GM23338 (cell line): ENCODE measurements around the gene TMEM74B. TPM values are rescaled to one million over a fixed set of nuclear protein-coding genes. Genes with fewer than 3 reads are reported as not detected.

Experiments
- ATAC-seq: fragments of 200-7000 bp; cut with Tn5 transposase; 3 replicates; pipeline ENCODE4 v1.9.1; 2020
- DNase-seq: peaks from one replicate; pipeline ENCODE4 v3.0.0-alpha.2; 2015; ENCODE audit warnings: low spot score
- H2AFZ ChIP-seq: fragments of 200-600 bp; sonication (generic); 2 replicates; pipeline ENCODE4 v1.8.0; 2016; ENCODE audit warnings: antibody characterized with exemption, mild to moderate bottlenecking, moderate library complexity
- H3F3A ChIP-seq: fragments of 200-600 bp; sonication (generic); replicated peaks from 2 replicates; pipeline ENCODE4 v1.8.0; 2017; ENCODE audit warnings: antibody characterized with exemption, mixed run types, low read depth
- H3K27ac ChIP-seq: fragments of 200-600 bp; sonication (generic); 2 replicates; pipeline ENCODE4 v1.6.1; 2016; ENCODE audit warnings: low read depth
- H3K27me3 ChIP-seq: fragments of 200-600 bp; sonication (generic); 2 replicates; pipeline ENCODE4 v1.8.0; 2016; ENCODE audit warnings: mild to moderate bottlenecking, mixed run types, moderate library complexity; ENCODE audit not compliant: insufficient read depth
- H3K36me3 ChIP-seq: fragments of 200-600 bp; sonication (generic); 2 replicates; pipeline ENCODE4 v1.8.0; 2016; ENCODE audit warnings: mild to moderate bottlenecking; ENCODE audit not compliant: insufficient read depth
- H3K4me1 ChIP-seq: fragments of 200-600 bp; sonication (generic); 2 replicates; pipeline ENCODE4 v1.8.0; 2016; ENCODE audit warnings: mild to moderate bottlenecking, moderate library complexity; ENCODE audit not compliant: insufficient read depth
- H3K4me2 ChIP-seq: fragments of 200-600 bp; sonication (generic); 2 replicates; pipeline ENCODE4 v1.7.1; 2017; ENCODE audit warnings: mixed run types
- H3K4me3 ChIP-seq: fragments of 200-600 bp; sonication (generic); 2 replicates; pipeline ENCODE4 v1.6.1; 2016; ENCODE audit warnings: mixed run types
- H3K79me2 ChIP-seq: fragments of 200-600 bp; sonication (generic); replicated peaks from 2 replicates; pipeline ENCODE4 v1.8.0; 2017; ENCODE audit warnings: mild to moderate bottlenecking; ENCODE audit not compliant: insufficient read depth
- H3K9me2 ChIP-seq: fragments of 200-600 bp; sonication (generic); 2 replicates; pipeline ENCODE4 v1.8.0; 2017; ENCODE audit not compliant: insufficient read depth
- H4K20me1 ChIP-seq: fragments of 200-600 bp; sonication (generic); replicated peaks from 2 replicates; pipeline ENCODE4 v1.8.0; 2017; ENCODE audit warnings: mild to moderate bottlenecking; ENCODE audit not compliant: insufficient read depth
- H3K27ac Mint-ChIP-seq: 2 replicates; pipeline ENCODE4 v1.8.0; 2020; ENCODE audit warnings: inconsistent platforms, mild to moderate bottlenecking, moderate library complexity, mixed read lengths
- H3K27me3 Mint-ChIP-seq: 3 replicates; pipeline ENCODE4 v1.8.0; 2022; ENCODE audit warnings: low read depth, mild to moderate bottlenecking, moderate library complexity, mixed read lengths, inconsistent platforms; ENCODE audit not compliant: insufficient read depth, poor library complexity
- H3K36me3 Mint-ChIP-seq: 3 replicates; pipeline ENCODE4 v1.8.0; 2021; ENCODE audit warnings: low read depth, mild to moderate bottlenecking, inconsistent platforms, moderate library complexity, mixed read lengths
- H3K4me1 Mint-ChIP-seq: 3 replicates; pipeline ENCODE4 v1.8.0; 2020; ENCODE audit warnings: mild to moderate bottlenecking, inconsistent platforms, mixed read lengths
- H3K4me3 Mint-ChIP-seq: 3 replicates; pipeline ENCODE4 v1.8.0; 2021; ENCODE audit warnings: moderate library complexity, mild to moderate bottlenecking, inconsistent platforms, mixed read lengths
- H3K9me3 Mint-ChIP-seq: 3 replicates; pipeline ENCODE4 v1.8.0; 2020; ENCODE audit warnings: moderate library complexity, mild to moderate bottlenecking, inconsistent platforms, mixed read lengths
- CTCF ChIP-seq, 2 experiments: fragments of 200-600 bp in 1 of 2; sonication (generic) in 1 of 2; conservative IDR thresholded peaks; 2 replicates each; pipeline versions ENCODE4 v1.5.1 to v1.6.1; 2016 to 2017; ENCODE audit warnings: antibody characterized with exemption in 2 of 2, low read depth in 2 of 2, mild to moderate bottlenecking in 2 of 2, moderate library complexity in 1 of 2
- ETS1 ChIP-seq: IDR thresholded peaks from 2 replicates; pipeline ENCODE4 v1.6.1; 2016; ENCODE audit warnings: antibody characterized with exemption
- EZH2 ChIP-seq: fragments of 200-600 bp; sonication (generic); IDR thresholded peaks from one replicate; pipeline ENCODE4 v1.8.0; 2017; ENCODE audit warnings: antibody characterized with exemption, mild to moderate bottlenecking, low read depth; ENCODE audit not compliant: unreplicated experiment
- EZH2phosphoT487 ChIP-seq: fragments of 200-600 bp; sonication (generic); IDR thresholded peaks from one replicate; pipeline ENCODE4 v1.8.1; 2018; ENCODE audit warnings: antibody characterized with exemption; ENCODE audit not compliant: unreplicated experiment
- JUNB ChIP-seq: IDR thresholded peaks from one replicate; pipeline ENCODE4 v1.6.1; 2016; ENCODE audit warnings: antibody characterized with exemption; ENCODE audit not compliant: unreplicated experiment
- NANOG ChIP-seq: IDR thresholded peaks from 2 replicates; pipeline ENCODE4 v1.6.1; 2016; ENCODE audit warnings: antibody characterized with exemption, borderline replicate concordance
- POLR2AphosphoS5 ChIP-seq: IDR thresholded peaks from 2 replicates; pipeline ENCODE4 v1.6.1; 2016; ENCODE audit warnings: antibody characterized with exemption, low read depth
- ZNF462 ChIP-seq: fragments of 250-450 bp; sonication (Bioruptor Pico); IDR thresholded peaks from 2 replicates; pipeline ENCODE4 v1.5.0; 2020; ENCODE audit warnings: mild to moderate bottlenecking, moderate library complexity
- polyA plus RNA-seq: library from polyadenylated mRNA; unstranded; fragments of >200 nt; fragmentation: Nextera tagmentation; extraction: Ambion mirVana; gene quantifications from 2 replicates; pipeline ENCODE4 v1.2.1, GENCODE V29; 2016
- total RNA-seq: library from RNA; depleted of rRNA; stranded (reverse); fragments of >200 nt; shearing (Covaris generic); gene quantifications from 2 replicates; pipeline ENCODE4 v1.2.3, GENCODE V29; 2014
- TF ChIP-seq, protein P1 (sequence below): IDR thresholded peaks from one replicate; pipeline ENCODE4 v1.6.1; 2018; ENCODE audit warnings: antibody characterized with exemption; ENCODE audit not compliant: unreplicated experiment

Gene TMEM74B
- total and polyA plus RNA-seq, 2 experiments from 2014 or later = 1.0 to 4.8 TPM

DNA sequence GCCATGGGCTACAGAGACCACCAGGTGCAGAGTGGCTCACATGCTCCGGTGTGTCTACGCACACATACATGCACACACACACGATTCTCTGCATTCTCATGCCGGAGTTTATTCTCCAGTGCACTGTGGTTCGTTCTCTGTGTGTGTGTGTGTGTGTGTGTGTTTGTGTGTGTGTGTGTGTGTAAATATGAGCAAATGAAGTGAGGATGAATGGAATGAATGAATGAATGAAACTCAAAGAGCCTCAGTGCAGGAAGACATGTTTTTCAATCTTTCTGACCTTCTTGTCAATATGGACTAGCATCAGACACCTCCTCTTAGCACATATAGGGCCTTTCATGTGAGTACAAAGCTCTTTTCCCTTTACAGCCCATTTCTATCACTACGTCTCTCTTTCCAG, 1.6 kb downstream of the TMEM74B start:
- no peak overlapping the region for H3K4me3 ChIP-seq
- no peaks in the 10 kb centered on the region; the same call in 1 of the 2 replicates for H4K20me1 ChIP-seq
- H3F3A ChIP-seq = 0 out of 2 replicates have a peak, but pooled peaks cover 5% of the 10 kb centered on the region
- DNase-seq = no peak
- peaks cover 5% of the 10 kb centered on the region; the same call in 1 of the 3 replicates for H3K9me3 Mint-ChIP-seq
- H3K4me2 ChIP-seq = no peak overlapping the region
- ATAC-seq = no peak
- H2AFZ ChIP-seq = no peak overlapping the region
- H3K27me3 Mint-ChIP-seq = peaks cover 26% of the 10 kb centered on the region
- no peaks in the 10 kb centered on the region for H3K79me2 ChIP-seq
- H3K36me3 Mint-ChIP-seq = peaks cover 2% of the 10 kb centered on the region; the same call in 1 of the 3 replicates
- no peaks in the 10 kb centered on the region for H3K9me2 ChIP-seq
- no peaks in the 10 kb centered on the region for H3K36me3 ChIP-seq
- H3K27ac ChIP-seq = no peak overlapping the region
- peaks cover 24% of the 10 kb centered on the region for H3K4me1 Mint-ChIP-seq
- no peak overlapping the region for H3K27ac Mint-ChIP-seq
- H3K4me1 ChIP-seq = peaks cover 24% of the 10 kb centered on the region
- TF ChIP-seq ETS1 (no peak), EZH2phosphoT487 (no peak), JUNB (no peak), NANOG (no peak)
- no peak overlapping the region for H3K4me3 Mint-ChIP-seq
- H3K27me3 ChIP-seq = peaks cover 42% of the 10 kb centered on the region

GRCh38 chr20:1182106-1182505, 2.7 kb downstream of the TMEM74B start:
- H3K4me2 ChIP-seq = 0 out of 2 replicates have a peak overlapping the region, but pooled peaks have one; percentile 8
- no peak for TF ChIP-seq POLR2AphosphoS5
- TF ChIP-seq, protein P1, sequence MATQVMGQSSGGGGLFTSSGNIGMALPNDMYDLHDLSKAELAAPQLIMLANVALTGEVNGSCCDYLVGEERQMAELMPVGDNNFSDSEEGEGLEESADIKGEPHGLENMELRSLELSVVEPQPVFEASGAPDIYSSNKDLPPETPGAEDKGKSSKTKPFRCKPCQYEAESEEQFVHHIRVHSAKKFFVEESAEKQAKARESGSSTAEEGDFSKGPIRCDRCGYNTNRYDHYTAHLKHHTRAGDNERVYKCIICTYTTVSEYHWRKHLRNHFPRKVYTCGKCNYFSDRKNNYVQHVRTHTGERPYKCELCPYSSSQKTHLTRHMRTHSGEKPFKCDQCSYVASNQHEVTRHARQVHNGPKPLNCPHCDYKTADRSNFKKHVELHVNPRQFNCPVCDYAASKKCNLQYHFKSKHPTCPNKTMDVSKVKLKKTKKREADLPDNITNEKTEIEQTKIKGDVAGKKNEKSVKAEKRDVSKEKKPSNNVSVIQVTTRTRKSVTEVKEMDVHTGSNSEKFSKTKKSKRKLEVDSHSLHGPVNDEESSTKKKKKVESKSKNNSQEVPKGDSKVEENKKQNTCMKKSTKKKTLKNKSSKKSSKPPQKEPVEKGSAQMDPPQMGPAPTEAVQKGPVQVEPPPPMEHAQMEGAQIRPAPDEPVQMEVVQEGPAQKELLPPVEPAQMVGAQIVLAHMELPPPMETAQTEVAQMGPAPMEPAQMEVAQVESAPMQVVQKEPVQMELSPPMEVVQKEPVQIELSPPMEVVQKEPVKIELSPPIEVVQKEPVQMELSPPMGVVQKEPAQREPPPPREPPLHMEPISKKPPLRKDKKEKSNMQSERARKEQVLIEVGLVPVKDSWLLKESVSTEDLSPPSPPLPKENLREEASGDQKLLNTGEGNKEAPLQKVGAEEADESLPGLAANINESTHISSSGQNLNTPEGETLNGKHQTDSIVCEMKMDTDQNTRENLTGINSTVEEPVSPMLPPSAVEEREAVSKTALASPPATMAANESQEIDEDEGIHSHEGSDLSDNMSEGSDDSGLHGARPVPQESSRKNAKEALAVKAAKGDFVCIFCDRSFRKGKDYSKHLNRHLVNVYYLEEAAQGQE = no peak
- no peak for TF ChIP-seq CTCF (conservative IDR thresholded peaks at IDR 0.05; ENCODE audit: low read depth in 2 of 2)
- no peak for TF ChIP-seq ZNF462 (CRISPR knock-in tag)
- no peak for TF ChIP-seq NANOG
- no peak for TF ChIP-seq EZH2

More at GRCh38 chr20:1182106-1182505, 2.7 kb downstream of the TMEM74B start:
- H3K9me2 ChIP-seq = no peaks in the 10 kb centered on the region
- DNase-seq (no peak), ATAC-seq (no peak)
- H2AFZ ChIP-seq = no peak overlapping the region
- H3K36me3 Mint-ChIP-seq = peaks cover 2% of the 10 kb centered on the region; the same call in 1 of the 3 replicates
- no peaks in the 10 kb centered on the region for H3K36me3 ChIP-seq
- no peak overlapping the region for H3K4me3 ChIP-seq
- H4K20me1 ChIP-seq = no peaks in the 10 kb centered on the region; the same call in 1 of the 2 replicates
- peaks cover 39% of the 10 kb centered on the region for H3K27me3 ChIP-seq
- peaks cover 28% of the 10 kb centered on the region for H3K4me1 Mint-ChIP-seq
- no peak overlapping the region for H3K27ac Mint-ChIP-seq
- peaks cover 19% of the 10 kb centered on the region for H3K4me1 ChIP-seq
- H3F3A ChIP-seq = 0 out of 2 replicates have a peak, but pooled peaks cover 5% of the 10 kb centered on the region
- H3K79me2 ChIP-seq = no peaks in the 10 kb centered on the region
- peaks cover 5% of the 10 kb centered on the region; the same call in 1 of the 3 replicates for H3K9me3 Mint-ChIP-seq
- no peak overlapping the region for H3K27ac ChIP-seq
- H3K4me3 Mint-ChIP-seq = no peak overlapping the region; the same call in 2 of the 3 replicates
- H3K27me3 Mint-ChIP-seq = peaks cover 29% of the 10 kb centered on the region
